Effector memory CD4-positive, alpha-beta T cell (primary cell): Measurements from ENCODE around the gene MFSD12.

Source experiments
- DNase-seq, 3 donors: peaks; one replicate each; pipeline ENCODE4 v3.0.0-alpha.2; 2020
- H3K27ac ChIP-seq: 2 replicates; pipeline ENCODE4 v1.7.0; 2013; ENCODE audit warnings: mild to moderate bottlenecking, low read length, moderate library complexity; ENCODE audit not compliant: insufficient read depth, poor library complexity, severe bottlenecking
- H3K27me3 ChIP-seq: replicated peaks from 2 replicates; pipeline ENCODE4 v1.7.0; 2013; ENCODE audit warnings: mild to moderate bottlenecking, low read length; ENCODE audit not compliant: insufficient read depth, control insufficient read depth, poor library complexity, severe bottlenecking
- H3K36me3 ChIP-seq: 2 replicates; pipeline ENCODE4 v1.7.0; 2013; ENCODE audit warnings: mild to moderate bottlenecking, low read length, moderate library complexity; ENCODE audit not compliant: control insufficient read depth, insufficient read depth
- H3K4me1 ChIP-seq: 2 replicates; pipeline ENCODE4 v1.7.0; 2013; ENCODE audit warnings: low read length, mild to moderate bottlenecking; ENCODE audit not compliant: control insufficient read depth, insufficient read depth, poor library complexity, severe bottlenecking
- H3K4me3 ChIP-seq: 2 replicates; pipeline ENCODE4 v1.7.0; 2013; ENCODE audit warnings: low read length, low read depth, mild to moderate bottlenecking; ENCODE audit not compliant: insufficient read depth, poor library complexity, severe bottlenecking
- H3K9me3 ChIP-seq: 2 replicates; pipeline ENCODE4 v1.7.0; 2013; ENCODE audit warnings: mild to moderate bottlenecking, low read length, moderate library complexity; ENCODE audit not compliant: control insufficient read depth

The MFSD12 gene

GRCh38 chr19:3524078-3524842 lies 33.1 kb downstream of the MFSD12 start:
- H3K4me3 ChIP-seq: no peak overlapping the region
- H3K27ac ChIP-seq: no peak overlapping the region
- peaks cover 56% of the 10 kb centered on the region for H3K36me3 ChIP-seq
- no peak for DNase-seq
- H3K9me3 ChIP-seq: no peaks in the 10 kb centered on the region
- H3K27me3 ChIP-seq: no peaks in the 10 kb centered on the region
- H3K4me1 ChIP-seq: no peaks in the 10 kb centered on the region

GRCh38 chr19:3523361-3524077 lies 33.9 kb downstream of the MFSD12 start:
- H3K27me3 ChIP-seq: no peaks in the 10 kb centered on the region
- H3K4me3 ChIP-seq: no peak overlapping the region
- H3K36me3 ChIP-seq: peaks cover 55% of the 10 kb centered on the region
- no peak overlapping the region for H3K27ac ChIP-seq
- no peaks in the 10 kb centered on the region for H3K9me3 ChIP-seq
- no peaks in the 10 kb centered on the region for H3K4me1 ChIP-seq
- DNase-seq: no peak

- no peaks in the 10 kb centered on the region for H3K27me3 ChIP-seq
- H3K9me3 ChIP-seq: no peaks in the 10 kb centered on the region
- H3K4me3 ChIP-seq: no peak overlapping the region
- DNase-seq: no peak
- peaks cover 53% of the 10 kb centered on the region for H3K36me3 ChIP-seq
- H3K27ac ChIP-seq: no peak overlapping the region
- H3K4me1 ChIP-seq: no peaks in the 10 kb centered on the region
Measured at GRCh38 chr19:3522421-3523360, 34.7 kb downstream of the MFSD12 start.

GRCh38 chr19:3521104-3521445 lies 36.3 kb downstream of the MFSD12 start:
- Histone ChIP-seq H3K4me1 (peaks cover 10% of the 10 kb centered on the region), H3K4me3 (no peak overlapping the region), H3K36me3 (peaks cover 38% of the 10 kb centered on the region)

GRCh38 chr19:3520166-3521103 lies 37.0 kb downstream of the MFSD12 start:
- peaks cover 10% of the 10 kb centered on the region for H3K4me1 ChIP-seq
- DNase-seq: no peak
- H3K27ac ChIP-seq: no peak overlapping the region
- H3K36me3 ChIP-seq: peaks cover 32% of the 10 kb centered on the region
- H3K4me3 ChIP-seq: no peak overlapping the region
- no peaks in the 10 kb centered on the region for H3K27me3 ChIP-seq
- H3K9me3 ChIP-seq: no peaks in the 10 kb centered on the region

More at GRCh38 chr19:3521104-3521445, 36.3 kb downstream of the MFSD12 start:
- Histone ChIP-seq H3K27ac (no peak overlapping the region), H3K27me3 (no peaks in the 10 kb centered on the region), H3K9me3 (no peaks in the 10 kb centered on the region)
- no peak for DNase-seq

DNA sequence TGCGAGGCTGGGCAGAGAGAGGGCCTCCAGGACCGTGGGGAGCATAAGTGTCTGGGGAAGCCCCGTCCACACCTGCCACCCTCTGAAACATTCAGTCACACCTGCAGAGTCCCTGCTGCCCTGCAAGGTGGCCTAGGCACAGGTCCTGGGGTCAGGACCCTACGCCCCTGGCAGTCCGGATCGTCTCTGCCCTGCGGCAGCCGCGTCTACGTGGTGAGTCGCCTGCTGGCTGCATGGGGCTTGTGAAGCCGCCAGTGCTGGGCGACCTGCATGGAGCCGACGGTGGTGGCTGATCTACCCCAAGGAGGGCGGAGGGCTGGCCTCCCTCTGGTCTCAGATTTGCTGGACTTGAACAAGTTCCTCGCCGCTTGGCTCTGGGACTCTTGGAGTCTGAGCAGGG lies 38.3 kb downstream of the MFSD12 start:
- Histone ChIP-seq H3K4me3 (no peak overlapping the region), H3K36me3 (peaks cover 23% of the 10 kb centered on the region), H3K27me3 (no peaks in the 10 kb centered on the region), H3K27ac (no peak overlapping the region), H3K4me1 (peaks cover 10% of the 10 kb centered on the region), H3K9me3 (no peaks in the 10 kb centered on the region)
- no peak for DNase-seq

DNA sequence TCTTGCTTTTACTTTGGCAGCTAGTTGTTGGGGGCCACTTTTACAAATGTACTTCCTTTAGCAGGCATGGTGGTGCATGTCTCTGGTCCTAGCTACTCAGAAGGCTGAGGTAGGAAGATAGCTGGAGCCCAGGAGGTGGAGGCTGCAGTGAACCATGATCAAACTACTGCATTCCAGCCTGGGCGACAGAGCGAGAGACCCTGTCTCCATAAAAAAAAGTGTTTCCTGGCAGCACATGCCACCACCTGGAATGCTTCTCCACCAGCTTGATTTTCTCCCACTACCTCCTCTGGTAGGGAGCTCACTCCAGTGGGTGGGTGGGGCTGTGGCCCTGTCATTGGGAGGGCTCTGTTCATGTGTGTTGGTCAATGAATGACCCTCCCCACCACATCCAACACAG lies 38.7 kb downstream of the MFSD12 start:
- no peak overlapping the region for H3K27ac ChIP-seq
- peaks cover 22% of the 10 kb centered on the region for H3K36me3 ChIP-seq
- no peaks in the 10 kb centered on the region for H3K9me3 ChIP-seq
- H3K4me1 ChIP-seq: peaks cover 10% of the 10 kb centered on the region
- H3K4me3 ChIP-seq: no peak overlapping the region
- DNase-seq: no peak
- no peaks in the 10 kb centered on the region for H3K27me3 ChIP-seq

GRCh38 chr19:3518255-3518654 lies 39.1 kb downstream of the MFSD12 start:
- Histone ChIP-seq H3K27ac (no peak overlapping the region), H3K9me3 (no peaks in the 10 kb centered on the region), H3K27me3 (no peaks in the 10 kb centered on the region), H3K36me3 (peaks cover 18% of the 10 kb centered on the region), H3K4me1 (peaks cover 10% of the 10 kb centered on the region), H3K4me3 (no peak overlapping the region)
- no peak for DNase-seq

GRCh38 chr19:3517638-3518037 lies 39.7 kb downstream of the MFSD12 start:
- no peaks in the 10 kb centered on the region for H3K27me3 ChIP-seq
- H3K9me3 ChIP-seq: no peaks in the 10 kb centered on the region
- H3K27ac ChIP-seq: no peak overlapping the region
- peaks cover 10% of the 10 kb centered on the region for H3K4me1 ChIP-seq
- no peak overlapping the region for H3K4me3 ChIP-seq
- peaks cover 11% of the 10 kb centered on the region for H3K36me3 ChIP-seq
- DNase-seq: no peak
